ENCODE measurements around the gene CHST5.

CHST5 gene

DNA sequence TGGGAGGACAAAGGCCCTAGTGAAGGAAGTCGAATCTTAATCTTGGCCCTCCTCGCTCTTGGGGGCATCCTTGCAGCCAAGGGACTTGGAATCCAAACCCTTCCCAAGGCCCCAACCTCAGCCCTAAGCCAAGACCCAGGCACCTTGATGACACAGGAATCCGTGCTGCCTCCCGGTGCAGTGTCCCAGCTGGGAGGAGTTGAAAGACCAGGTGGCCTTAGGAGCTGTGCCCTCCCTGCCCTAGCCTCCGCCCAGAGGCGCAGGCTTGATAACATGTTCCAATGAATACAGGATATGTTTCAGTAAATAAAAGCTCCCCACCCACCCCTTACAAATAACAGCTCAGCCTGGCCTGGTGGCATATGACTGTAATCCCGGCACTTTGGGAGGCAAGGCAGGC, at the start of gene CHST5:
Gene CHST5, minus strand, starts transcription at position 208 of the 400 bp plus-strand sequence. CDS start 5,724 bp downstream, outside the sequence.
- no peak for DNase-seq

DNA sequence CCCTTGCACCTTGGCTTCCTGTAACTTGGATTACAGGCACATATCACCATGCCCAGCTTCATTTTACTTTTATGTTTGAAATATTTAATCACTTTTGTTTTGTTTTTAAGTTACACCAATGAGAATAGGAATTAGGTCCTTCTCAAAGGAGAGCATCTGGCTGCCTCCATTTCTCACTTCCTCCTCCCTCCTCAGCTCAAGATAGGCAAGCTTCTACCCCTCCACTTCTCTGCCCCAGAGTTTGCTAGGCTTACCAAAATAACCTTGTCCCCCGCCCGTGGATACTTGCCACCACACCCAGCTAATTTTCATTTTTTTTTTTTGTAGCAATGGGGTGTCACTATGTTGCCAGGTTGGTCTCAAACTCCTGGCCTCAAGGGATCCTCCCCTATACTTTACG, 48.2 kb upstream of the CHST5 start:
- no peak for DNase-seq

- DNase-seq: no peak
Observed at GRCh38 chr16:75579281-75579834, 43.5 kb upstream of the CHST5 start.

GRCh38 chr16:75578725-75579124, 42.8 kb upstream of the CHST5 start:
- DNase-seq: no peak

GRCh38 chr16:75578212-75578611, 42.3 kb upstream of the CHST5 start:
- DNase-seq: no peak

DNA sequence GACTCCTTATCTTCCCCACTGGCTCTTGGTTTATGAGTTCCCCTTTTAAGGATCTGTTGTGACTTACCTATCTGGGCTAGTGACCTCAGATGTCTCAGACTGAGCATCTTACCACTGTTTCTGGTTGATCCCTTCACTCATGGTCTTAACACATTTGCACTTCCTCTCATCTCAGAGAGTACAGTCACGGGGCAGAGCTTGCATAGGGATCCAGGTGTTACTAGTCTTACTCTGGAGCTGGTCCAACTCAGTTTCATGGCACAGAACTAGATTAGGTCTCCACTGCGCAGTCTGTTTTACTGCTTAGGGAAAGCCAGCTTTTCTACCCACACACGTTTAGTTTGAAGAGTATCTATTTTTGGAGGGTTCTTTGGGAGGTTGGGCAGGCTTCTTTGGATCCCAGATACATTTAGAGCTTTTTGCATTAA, 40.5 kb upstream of the CHST5 start:
- no peak for DNase-seq

DNA sequence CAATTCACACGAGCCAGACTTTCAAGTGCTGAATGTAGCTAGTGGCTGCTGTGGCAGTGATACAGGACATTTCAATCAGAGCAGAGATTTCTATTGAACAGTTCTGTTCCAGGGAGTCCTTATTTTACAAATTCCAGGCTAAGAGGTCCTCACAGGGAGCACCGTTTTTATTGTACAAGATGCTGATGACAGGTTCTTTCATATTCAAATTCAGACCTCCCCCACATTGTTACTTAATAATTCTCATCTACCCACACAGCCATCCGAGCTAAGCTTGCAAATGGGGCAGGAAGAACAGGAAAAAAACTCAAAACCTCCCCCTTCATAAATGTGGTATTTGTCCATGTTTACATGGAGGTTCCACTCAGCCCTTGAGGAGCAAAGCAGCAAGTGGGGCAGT, 40.0 kb upstream of the CHST5 start:
- no peak for DNase-seq

GRCh38 chr16:75573955-75574354, 38.0 kb upstream of the CHST5 start:
- no peak for DNase-seq

GRCh38 chr16:75572864-75573542, 37.1 kb upstream of the CHST5 start:
- DNase-seq: no peak

- no peak for DNase-seq
Observed at GRCh38 chr16:75570396-75571065, 34.6 kb upstream of the CHST5 start.

DNA sequence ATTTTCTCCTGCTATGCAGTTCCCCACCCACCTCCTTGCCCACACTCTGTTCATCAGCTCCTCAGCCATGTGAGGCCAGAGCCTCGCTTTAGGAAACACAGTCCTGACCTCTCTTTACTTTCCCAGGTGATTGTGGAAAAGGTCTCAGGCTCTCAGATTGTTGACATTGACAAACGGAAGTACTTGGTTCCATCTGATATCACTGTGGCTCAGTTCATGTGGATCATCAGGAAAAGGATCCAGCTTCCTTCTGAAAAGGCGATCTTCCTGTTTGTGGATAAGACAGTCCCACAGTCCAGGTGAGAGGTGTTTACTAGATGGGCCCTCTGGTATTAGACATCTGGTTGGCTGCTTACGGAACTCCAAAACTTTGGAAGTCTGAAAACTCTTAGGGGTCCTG, 32.0 kb upstream of the CHST5 start:
- DNase-seq: no peak

DNA sequence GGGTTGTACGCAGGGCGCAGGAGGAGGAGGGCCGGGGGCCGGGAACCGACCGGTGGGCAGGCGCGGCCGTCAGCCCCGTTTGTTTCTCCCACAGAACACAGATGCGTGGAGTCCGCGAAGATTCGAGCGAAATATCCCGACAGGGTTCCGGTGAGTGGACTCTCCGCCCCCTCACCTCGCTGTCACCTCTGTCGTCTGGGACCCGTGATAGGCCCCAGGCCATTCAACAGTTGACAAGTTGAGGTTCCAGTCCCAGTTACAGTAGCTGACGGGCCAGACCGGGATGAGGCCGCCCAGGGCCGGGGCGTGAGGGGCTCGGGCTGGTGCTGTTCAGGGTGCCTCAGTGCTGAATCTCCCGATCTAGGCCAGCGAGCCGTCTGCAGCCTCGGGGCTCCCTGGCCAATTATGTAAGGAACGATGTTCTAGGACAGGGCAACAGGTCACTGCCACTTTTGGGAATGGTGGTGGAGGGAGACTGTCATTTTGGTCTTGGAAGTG, 30.9 kb upstream of the CHST5 start:
- peak; percentile 22 for DNase-seq

DNA sequence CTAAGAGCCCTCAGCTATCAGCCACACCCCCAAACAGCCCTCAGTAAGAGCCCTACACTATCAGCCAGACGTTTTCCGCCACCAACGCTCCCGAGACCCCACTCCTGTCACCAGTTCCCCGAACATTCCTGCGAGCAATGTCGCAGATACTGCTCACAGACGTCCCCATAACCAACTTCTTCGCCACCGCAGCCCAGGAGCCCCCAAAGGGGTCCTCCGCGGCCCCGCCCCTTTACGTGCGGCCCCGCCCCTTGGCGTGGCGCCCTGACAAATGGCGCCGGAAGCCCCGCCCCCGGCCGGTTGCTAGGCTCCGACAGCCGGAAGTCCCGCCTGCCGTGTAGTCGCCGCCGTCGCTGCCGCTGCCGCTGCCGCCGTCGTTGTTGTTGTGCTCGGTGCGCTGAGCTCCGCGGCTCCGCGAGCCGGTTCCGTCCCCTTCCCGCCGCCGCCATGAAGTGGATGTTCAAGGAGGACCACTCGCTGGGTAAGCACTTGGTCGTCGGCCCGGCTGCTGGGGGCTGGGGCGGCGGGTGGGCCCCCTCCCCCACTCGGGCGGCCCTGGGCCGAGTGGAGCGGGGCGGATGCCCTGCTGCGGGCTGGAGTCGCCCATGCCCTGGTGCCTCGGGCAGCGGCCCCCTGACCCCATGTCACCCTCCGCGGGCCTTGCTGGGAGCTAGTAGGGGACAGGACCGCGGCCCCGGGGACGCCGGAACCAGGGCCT, 30.3 kb upstream of the CHST5 start, which contains the start of gene GABARAPL2:
Gene GABARAPL2, plus strand, starts transcription at position 340 of the 718 bp plus-strand sequence. Its CDS starts 108 bp downstream, at position 448.
- DNase-seq: peak; percentile 91

DNA sequence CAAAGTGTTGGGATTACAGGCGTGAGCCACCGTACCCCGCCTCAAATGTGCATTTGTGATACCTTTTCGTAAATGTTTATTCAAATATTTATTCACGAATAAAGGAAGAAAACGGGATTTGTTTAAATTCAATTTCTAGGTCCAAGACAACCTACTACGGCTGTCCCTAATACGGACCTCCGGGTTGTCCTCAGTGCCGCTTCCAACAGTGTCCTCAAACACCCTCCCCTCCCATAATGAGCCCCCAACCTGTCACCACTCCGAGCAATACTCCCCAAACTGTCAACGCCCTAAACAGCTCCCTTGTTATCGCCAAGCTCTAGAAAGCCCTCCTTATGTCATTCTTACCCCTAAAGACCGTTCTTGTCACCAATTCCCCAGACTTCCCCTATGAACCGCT, 29.7 kb upstream of the CHST5 start:
- no peak for DNase-seq

DNA sequence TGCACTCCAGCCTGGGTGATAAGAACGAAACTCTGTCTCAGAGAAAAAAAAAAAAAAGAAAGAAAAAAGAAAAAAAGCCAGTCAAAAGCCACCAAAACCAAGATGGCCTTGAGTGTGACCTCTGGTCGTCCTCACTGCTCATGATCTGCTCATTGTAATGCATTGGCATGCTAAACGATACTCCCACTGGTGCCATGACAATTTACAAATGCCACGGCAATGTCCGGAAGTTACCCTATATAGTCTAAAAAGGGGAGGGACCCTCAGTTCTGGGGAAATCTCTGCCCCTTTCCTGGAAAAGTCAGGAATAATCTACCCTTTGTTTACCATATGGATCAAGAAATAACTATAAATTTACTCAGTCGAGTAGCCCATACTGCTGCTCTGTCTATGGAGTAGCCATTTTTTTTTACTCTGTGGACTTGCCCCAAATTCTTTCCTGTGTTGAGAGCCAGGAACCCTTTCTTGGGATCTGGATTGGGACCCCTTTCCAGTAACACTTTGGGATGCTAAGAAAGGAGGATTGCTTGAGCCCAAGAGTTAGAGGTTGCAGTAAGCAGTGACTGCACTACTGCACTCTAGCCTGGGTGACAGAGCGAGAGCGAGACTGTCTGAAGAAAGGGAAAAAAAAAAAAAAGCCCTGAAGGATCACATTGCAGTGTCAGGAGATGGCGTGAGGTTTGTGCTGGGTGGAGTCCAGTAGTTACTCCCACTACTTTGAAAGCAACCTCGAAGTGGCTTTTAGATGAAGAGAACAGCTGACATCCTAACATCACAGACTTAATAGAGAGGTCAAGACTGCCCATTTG, 23.9 kb upstream of the CHST5 start:
- DNase-seq: no peak

GRCh38 chr16:75558846-75559401, 23.0 kb upstream of the CHST5 start:
- no peak for DNase-seq

- DNase-seq: no peak
Observed at GRCh38 chr16:75556431-75556950, 20.6 kb upstream of the CHST5 start.

DNA sequence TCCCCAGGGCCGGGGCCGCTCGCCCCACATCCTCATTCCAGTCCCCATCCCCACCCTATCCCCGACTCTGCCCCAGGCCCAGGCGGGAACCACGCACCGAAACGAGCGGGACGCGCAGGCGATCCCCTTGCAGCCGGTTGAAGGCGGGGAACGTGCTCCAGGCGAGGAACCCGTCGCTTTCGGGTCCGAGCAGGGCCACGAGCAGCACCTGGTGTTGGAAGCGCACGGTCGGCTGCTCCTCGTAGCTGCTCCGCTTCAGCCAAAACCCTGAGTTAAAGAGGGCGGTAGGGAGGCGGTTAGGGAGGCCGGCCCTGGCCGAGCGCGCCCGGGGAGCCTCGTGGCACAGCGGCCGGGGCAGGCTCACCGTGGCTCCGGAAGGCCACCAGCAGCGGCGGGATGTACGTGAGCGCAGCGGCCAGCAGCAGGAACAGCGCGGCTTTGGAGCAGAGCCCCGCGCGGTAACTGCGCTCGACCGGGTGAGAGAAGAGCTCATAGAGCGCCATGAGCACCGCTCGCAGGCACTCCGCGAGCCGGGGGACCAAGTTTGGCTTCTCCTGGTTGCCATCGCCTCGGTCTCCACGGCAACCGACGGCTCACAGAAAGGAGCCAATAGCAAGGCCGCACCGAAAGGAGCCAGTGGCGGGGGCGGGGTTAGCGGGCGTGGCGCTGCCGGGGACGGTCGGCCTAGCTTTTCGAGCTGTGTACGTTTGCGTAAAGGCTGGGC, 20.0 kb upstream of the CHST5 start, which contains the start of gene TMEM231:
Gene TMEM231, minus strand, starts transcription at position 546 of the 724 bp plus-strand sequence. Its CDS starts 43 bp downstream, at position 503.
- DNase-seq: peak; percentile 98

GRCh38 chr16:75555213-75555706, 19.4 kb upstream of the CHST5 start:
- DNase-seq: no peak

GRCh38 chr16:75552951-75553350, 17.0 kb upstream of the CHST5 start:
- no peak for DNase-seq

GRCh38 chr16:75550211-75550662, 14.3 kb upstream of the CHST5 start:
- peak; percentile 12 for DNase-seq
